Trophoblast cell (in vitro differentiated cells and primary cell): ENCODE measurements around the gene PSMB10.

ENCODE experiments used
- DNase-seq, 2 donors: peaks; one replicate each; pipeline ENCODE4 v3.0.0-alpha.2; 2016
- H2AFZ ChIP-seq: 2 replicates; pipeline ENCODE4 v1.6.1; 2013; ENCODE audit warnings: low read length, moderate library complexity, mild to moderate bottlenecking; ENCODE audit not compliant: insufficient read depth, poor library complexity
- H2AK5ac ChIP-seq: 2 replicates; pipeline ENCODE4 v1.6.1; 2013; ENCODE audit warnings: mild to moderate bottlenecking, low read length
- H2BK120ac ChIP-seq: 2 replicates; pipeline ENCODE4 v1.6.1; 2013; ENCODE audit warnings: low read length, mild to moderate bottlenecking, moderate library complexity; ENCODE audit not compliant: insufficient read depth, poor library complexity
- H2BK12ac ChIP-seq: 2 replicates; pipeline ENCODE4 v1.6.1; 2013; ENCODE audit warnings: mild to moderate bottlenecking, low read length, moderate library complexity
- H2BK5ac ChIP-seq: 2 replicates; pipeline ENCODE4 v1.6.1; 2013; ENCODE audit warnings: low read length, low read depth, moderate library complexity, mild to moderate bottlenecking; ENCODE audit not compliant: poor library complexity
- H3K14ac ChIP-seq: 2 replicates; pipeline ENCODE4 v1.6.1; 2013; ENCODE audit warnings: mild to moderate bottlenecking, low read length
- H3K18ac ChIP-seq: 2 replicates; pipeline ENCODE4 v1.6.1; 2013; ENCODE audit warnings: mild to moderate bottlenecking, low read length
- H3K23ac ChIP-seq: 2 replicates; pipeline ENCODE4 v1.6.1; 2013; ENCODE audit warnings: low read length
- H3K27ac ChIP-seq: 2 replicates; pipeline ENCODE4 v1.5.1; 2013; ENCODE audit warnings: low read depth, mild to moderate bottlenecking, inconsistent platforms, low read length, moderate library complexity
- H3K27me3 ChIP-seq: 2 replicates; pipeline ENCODE4 v1.6.1; 2013; ENCODE audit warnings: inconsistent platforms, mild to moderate bottlenecking, low read length, moderate library complexity; ENCODE audit not compliant: insufficient read depth
- H3K36me3 ChIP-seq, 2 experiments: 1 replicate in 1 of 2; 2 replicates in 1 of 2; pipeline ENCODE4 v1.6.1; 2013; ENCODE audit warnings: low read length in 2 of 2, mild to moderate bottlenecking in 2 of 2, moderate library complexity in 1 of 2; ENCODE audit not compliant: insufficient read depth in 2 of 2, control insufficient read depth in 1 of 2
- H3K4ac ChIP-seq: 2 replicates; pipeline ENCODE4 v1.6.1; 2013; ENCODE audit warnings: low read depth, mild to moderate bottlenecking, low read length, moderate library complexity
- H3K4me1 ChIP-seq, 2 experiments: 1 replicate in 1 of 2; 2 replicates in 1 of 2; pipeline ENCODE4 v1.6.1; 2013; ENCODE audit warnings: low read length in 2 of 2, mild to moderate bottlenecking in 2 of 2, moderate library complexity in 1 of 2; ENCODE audit not compliant: insufficient read depth in 2 of 2, control insufficient read depth in 1 of 2
- H3K4me2 ChIP-seq: 2 replicates; pipeline ENCODE4 v1.6.1; 2013; ENCODE audit warnings: inconsistent platforms, mild to moderate bottlenecking, low read length, moderate library complexity
- H3K4me3 ChIP-seq: 2 replicates; pipeline ENCODE4 v1.5.1; 2013; ENCODE audit warnings: mild to moderate bottlenecking, low read depth, low read length, inconsistent platforms
- H3K79me1 ChIP-seq: one replicate; pipeline ENCODE4 v1.6.1; 2013; ENCODE audit warnings: low read length
- H3K79me2 ChIP-seq: 2 replicates; pipeline ENCODE4 v1.6.1; 2013; ENCODE audit warnings: low read length, mild to moderate bottlenecking; ENCODE audit not compliant: control insufficient read depth, insufficient read depth, poor library complexity
- H3K9ac ChIP-seq: 2 replicates; pipeline ENCODE4 v1.6.1; 2013; ENCODE audit warnings: mild to moderate bottlenecking, low read length
- H3K9me3 ChIP-seq: 2 replicates; pipeline ENCODE4 v1.6.1; 2013; ENCODE audit warnings: low read depth, mild to moderate bottlenecking, control low read depth, inconsistent platforms, low read length; ENCODE audit not compliant: insufficient read depth
- H4K12ac ChIP-seq: 2 replicates; pipeline ENCODE4 v1.6.1; 2013; ENCODE audit warnings: low read depth, mild to moderate bottlenecking, low read length, moderate library complexity
- H4K8ac ChIP-seq: 2 replicates; pipeline ENCODE4 v1.6.1; 2013; ENCODE audit warnings: low read depth, mild to moderate bottlenecking, low read length, moderate library complexity
- H4K91ac ChIP-seq: one replicate; pipeline ENCODE4 v1.6.1; 2013; ENCODE audit warnings: low read depth, mild to moderate bottlenecking, low read length, moderate library complexity
- whole genome bisulfite sequencing: extraction: QIAGEN DNeasy Blood & Tissue Kit; methylation state at CpG from one replicate; pipeline ENCODE4 v1.1.7; 2013; ENCODE audit warnings: missing lambda C conversion rate; ENCODE audit not compliant: insufficient read length, insufficient coverage; ENCODE audit errors: extremely low coverage; 5-methylcytosine and 5-hydroxymethylcytosine counted together

Gene PSMB10

GRCh38 chr16:67910158-67910557 is 26.5 kb downstream of the PSMB10 start:
- no peak overlapping the region for H2BK5ac ChIP-seq
- H4K91ac ChIP-seq: no peak overlapping the region
- H3K36me3 ChIP-seq: peaks cover 20% of the 10 kb centered on the region in 2 experiments
- DNase-seq: no peak
- no CpG with 5 or more reads among the region's 2 CpGs for WGBS
- H3K4ac ChIP-seq: no peak overlapping the region
- no peak overlapping the region for H3K18ac ChIP-seq
- no peak overlapping the region for H3K14ac ChIP-seq
- no peak overlapping the region for H3K4me3 ChIP-seq
- no peaks in the 10 kb centered on the region for H3K79me1 ChIP-seq
- H4K8ac ChIP-seq: no peak overlapping the region
- no peaks in the 10 kb centered on the region for H3K27me3 ChIP-seq
- H4K12ac ChIP-seq: no peak overlapping the region
- H2BK12ac ChIP-seq: no peak overlapping the region
- H2AFZ ChIP-seq: no peak overlapping the region
- peak overlapping the region; percentile 61 for H3K23ac ChIP-seq
- H2BK120ac ChIP-seq: no peak overlapping the region
- no peaks in the 10 kb centered on the region for H3K79me2 ChIP-seq
- H3K9me3 ChIP-seq: peaks cover 2% of the 10 kb centered on the region
- H3K4me1 ChIP-seq: peaks cover 4 to 6% of the 10 kb centered on the region in 2 experiments
- no peak overlapping the region for H3K27ac ChIP-seq
- H3K4me2 ChIP-seq: no peak overlapping the region
- no peak overlapping the region for H3K9ac ChIP-seq
- H2AK5ac ChIP-seq: no peak overlapping the region

GRCh38 chr16:67909056-67909742 is 27.5 kb downstream of the PSMB10 start:
- Histone ChIP-seq H2BK5ac (no peak overlapping the region), H2BK120ac (no peak overlapping the region), H4K91ac (no peak overlapping the region), H3K14ac (no peak overlapping the region), H3K9ac (no peak overlapping the region), H3K27ac (no peak overlapping the region), H3K4me2 (no peak overlapping the region), H4K8ac (no peak overlapping the region), H3K79me1 (no peaks in the 10 kb centered on the region), H3K18ac (no peak overlapping the region), H3K4me1 (no peaks in the 10 kb centered on the region), H3K4ac (no peak overlapping the region), H3K9me3 (peaks cover 2% of the 10 kb centered on the region), H2AK5ac (no peak overlapping the region), H3K4me3 (no peak overlapping the region), H4K12ac (no peak overlapping the region), H2AFZ (no peak overlapping the region), H3K79me2 (no peaks in the 10 kb centered on the region), H2BK12ac (no peak overlapping the region), H3K27me3 (no peaks in the 10 kb centered on the region), H3K36me3 (peaks cover 20% of the 10 kb centered on the region in 2 experiments), H3K23ac (no peak overlapping the region)
- no peak for DNase-seq
- no CpG with 5 or more reads among the region's 36 CpGs for WGBS

- H3K4me1 ChIP-seq: no peaks in the 10 kb centered on the region
- no peak overlapping the region for H3K9ac ChIP-seq
- no peak overlapping the region for H2AFZ ChIP-seq
- DNase-seq: no peak
- no peaks in the 10 kb centered on the region for H3K79me2 ChIP-seq
- peaks cover 2% of the 10 kb centered on the region for H3K9me3 ChIP-seq
- no peak overlapping the region for H3K27ac ChIP-seq
- H2BK5ac ChIP-seq: no peak overlapping the region
- no peak overlapping the region for H3K14ac ChIP-seq
- no peak overlapping the region for H2BK12ac ChIP-seq
- H2AK5ac ChIP-seq: no peak overlapping the region
- H3K23ac ChIP-seq: no peak overlapping the region
- H3K79me1 ChIP-seq: no peaks in the 10 kb centered on the region
- H4K8ac ChIP-seq: no peak overlapping the region
- no peak overlapping the region for H3K18ac ChIP-seq
- WGBS: no CpG with 5 or more reads among the region's 11 CpGs
- no peak overlapping the region for H3K4ac ChIP-seq
- H3K36me3 ChIP-seq: peaks cover 22 to 23% of the 10 kb centered on the region in 2 experiments
- no peak overlapping the region for H3K4me2 ChIP-seq
- H4K91ac ChIP-seq: no peak overlapping the region
- no peak overlapping the region for H4K12ac ChIP-seq
- no peak overlapping the region for H3K4me3 ChIP-seq
- H3K27me3 ChIP-seq: no peaks in the 10 kb centered on the region
- no peak overlapping the region for H2BK120ac ChIP-seq
These were observed 29.1 kb downstream of the PSMB10 start for GRCh38 chr16:67907397-67908180.

GRCh38 chr16:67902831-67903230 is 33.8 kb downstream of the PSMB10 start:
- Histone ChIP-seq H3K18ac (no peak overlapping the region), H2BK5ac (no peak overlapping the region), H3K9ac (no peak overlapping the region), H3K14ac (no peak overlapping the region), H3K27me3 (no peaks in the 10 kb centered on the region), H2AFZ (no peak overlapping the region), H4K8ac (no peak overlapping the region), H3K4me3 (no peak overlapping the region), H3K27ac (no peak overlapping the region), H2AK5ac (no peak overlapping the region), H3K23ac (no peak overlapping the region), H3K9me3 (no peaks in the 10 kb centered on the region), H4K91ac (no peak overlapping the region), H2BK12ac (no peak overlapping the region), H3K36me3 (peaks cover 3 to 7% of the 10 kb centered on the region in 2 experiments), H3K4me1 (no peaks in the 10 kb centered on the region), H2BK120ac (no peak overlapping the region), H3K79me2 (no peaks in the 10 kb centered on the region), H3K4ac (no peak overlapping the region), H3K4me2 (no peak overlapping the region), H4K12ac (no peak overlapping the region), H3K79me1 (no peaks in the 10 kb centered on the region)
- no peak for DNase-seq
- no CpG with 5 or more reads among the region's 4 CpGs for WGBS
